ENCODE measurements around the gene ENDOD1.

Gene ENDOD1

GRCh38 chr11:95076981-95077380, 12.7 kb upstream of the ENDOD1 start:
- no peak for DNase-seq (ENCODE audit: low read depth)

DNA sequence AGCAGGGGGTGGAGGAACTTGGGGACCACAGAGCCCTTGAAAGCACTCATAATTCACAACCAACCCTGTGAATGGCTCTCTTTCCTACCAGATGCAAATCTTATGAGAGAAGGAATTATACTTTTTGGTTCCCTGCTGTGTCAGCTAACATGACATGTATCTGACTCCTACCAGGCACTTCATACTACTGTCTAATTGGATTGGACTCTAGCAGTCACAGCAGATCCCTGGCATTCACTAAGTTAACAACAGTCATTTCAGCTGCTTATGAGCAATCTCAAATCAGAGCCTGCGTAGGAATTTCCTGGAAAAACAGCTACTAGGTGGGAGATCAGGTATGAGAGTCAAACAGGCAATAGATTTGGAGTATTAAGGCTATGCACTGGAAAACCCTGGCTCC, 11.1 kb upstream of the ENDOD1 start:
- no peak for DNase-seq (ENCODE audit: low read depth)

- DNase-seq (ENCODE audit: low read depth): no peak
These were observed 8.6 kb upstream of the ENDOD1 start for GRCh38 chr11:95081010-95081409.

GRCh38 chr11:95081412-95081811, 8.2 kb upstream of the ENDOD1 start:
- DNase-seq (ENCODE audit: low read depth): no peak

DNA sequence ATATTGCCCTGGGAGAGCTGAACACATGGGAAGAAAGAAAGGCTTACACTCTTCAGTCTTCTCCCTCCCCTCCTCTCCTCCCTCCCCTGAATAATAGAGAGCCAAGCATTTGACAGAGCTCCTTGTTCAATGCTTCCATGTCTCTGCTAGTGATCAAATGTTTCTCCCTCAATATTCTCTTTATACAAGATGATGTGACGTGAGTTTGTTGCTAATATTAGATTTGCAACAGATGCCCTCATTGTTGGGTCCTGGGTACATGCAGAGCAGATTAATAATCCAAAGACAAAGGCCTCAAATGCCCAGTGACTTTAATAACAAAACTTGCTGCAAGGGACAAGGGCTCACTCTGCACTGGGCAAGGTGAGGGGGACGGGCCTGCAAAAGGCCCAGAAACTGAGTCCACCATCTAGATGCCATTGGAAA, 7.1 kb upstream of the ENDOD1 start:
- DNase-seq (ENCODE audit: low read depth): no peak

DNA sequence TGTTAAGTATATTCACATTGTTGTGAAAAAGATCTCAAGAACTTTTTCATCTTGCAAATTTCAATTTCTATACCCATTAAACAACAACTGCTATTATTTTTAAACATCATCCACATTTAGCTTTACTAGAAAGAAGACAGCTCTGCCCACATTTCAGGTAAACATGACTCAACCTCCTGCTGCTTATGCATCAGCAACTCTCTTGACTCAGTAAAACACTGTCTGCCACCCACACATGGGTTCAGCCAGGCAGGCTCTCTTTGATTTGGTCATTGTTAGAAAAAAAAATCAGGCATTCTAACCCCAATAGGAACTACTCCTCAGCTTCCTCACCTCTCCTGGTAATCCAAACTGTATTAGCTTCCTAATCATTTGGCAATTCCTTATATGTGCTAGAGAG, 5.1 kb upstream of the ENDOD1 start:
- DNase-seq (ENCODE audit: low read depth): no peak

DNA sequence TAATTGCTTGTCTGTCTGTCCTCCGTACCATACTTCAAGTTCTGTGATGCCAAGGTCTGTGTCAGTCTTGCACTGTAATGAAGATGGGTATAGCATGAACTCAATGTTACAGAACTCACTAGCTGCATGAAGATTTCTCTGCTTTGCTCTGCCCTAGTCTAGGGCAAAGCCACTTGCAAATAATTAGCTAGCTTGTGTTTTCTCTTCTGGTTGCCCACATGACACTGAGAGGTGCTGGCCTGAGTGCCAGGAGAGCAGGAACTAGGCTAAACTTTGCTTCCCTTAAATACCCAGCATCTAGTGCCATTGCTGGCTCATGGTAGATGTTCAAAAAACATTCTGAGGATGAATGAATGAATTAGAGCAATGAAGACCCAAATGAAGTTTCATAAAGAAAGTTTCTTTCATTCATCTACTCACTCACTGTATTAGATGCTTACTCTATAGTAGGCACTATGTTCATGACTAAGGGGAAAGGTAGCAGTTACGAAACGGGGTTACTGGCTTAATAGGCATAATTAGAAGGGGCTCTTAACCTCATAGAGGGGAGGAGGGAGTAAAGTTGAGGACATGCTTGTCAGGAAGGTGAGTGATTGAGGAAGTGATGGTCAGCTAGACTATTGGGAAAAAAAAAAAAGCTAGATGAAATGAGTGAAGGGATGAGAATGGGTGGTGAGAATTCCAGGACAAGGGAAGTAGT, 4.4 kb upstream of the ENDOD1 start:
- no peak for DNase-seq (ENCODE audit: low read depth)

DNA sequence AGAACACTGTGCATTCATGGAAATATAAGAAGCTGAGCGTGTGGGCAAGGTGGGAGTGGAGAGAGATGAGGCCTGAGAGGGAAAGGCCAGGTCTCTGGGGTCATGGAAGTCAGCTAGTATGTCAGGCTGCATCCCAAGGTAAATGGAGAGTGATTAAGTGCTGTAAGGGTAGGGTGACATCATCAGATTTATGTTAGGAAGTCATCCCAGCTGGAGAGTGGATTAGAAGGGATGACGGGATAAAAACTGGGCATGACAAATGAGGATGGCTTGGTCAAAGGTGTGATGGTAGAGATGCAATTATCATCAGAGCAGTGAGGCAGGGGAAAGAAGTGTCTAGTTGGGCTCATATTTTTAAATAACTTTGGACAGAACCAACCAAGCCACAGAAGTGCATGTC, 3.5 kb upstream of the ENDOD1 start:
- no peak for DNase-seq (ENCODE audit: low read depth)

DNA sequence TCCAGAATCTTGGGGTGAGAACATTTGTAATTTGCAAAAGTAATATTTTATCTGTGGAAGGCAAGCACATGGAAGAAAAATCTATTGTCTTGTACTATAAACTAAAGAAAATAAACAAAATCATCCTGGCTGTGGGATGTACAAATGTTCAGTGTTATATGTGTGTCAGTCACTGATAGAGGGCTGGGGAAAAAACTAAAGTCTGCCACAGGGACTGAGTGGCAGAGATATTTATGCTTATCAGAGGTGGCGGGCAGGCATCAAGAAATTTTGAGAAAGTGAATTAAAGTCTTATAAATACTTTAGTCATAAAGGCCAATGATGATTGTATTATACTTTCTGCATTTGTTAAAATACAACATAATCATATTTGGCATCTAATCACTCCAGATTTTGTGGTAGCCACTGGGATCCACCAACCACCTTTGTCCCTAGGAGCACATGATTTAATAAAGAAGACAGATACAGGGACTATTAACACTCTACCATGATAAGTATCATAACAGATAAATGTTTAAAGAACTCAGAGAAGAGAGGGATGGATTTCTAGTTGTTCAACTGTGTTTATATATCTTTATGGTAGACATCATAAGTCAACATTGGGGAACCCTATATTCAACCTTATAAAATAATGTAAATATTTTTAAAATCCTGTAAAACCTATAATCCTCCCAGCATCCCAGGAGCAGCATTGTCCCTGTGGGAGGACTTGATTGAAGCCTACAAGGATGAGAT, 2.6 kb upstream of the ENDOD1 start:
- no peak for DNase-seq (ENCODE audit: low read depth)

DNA sequence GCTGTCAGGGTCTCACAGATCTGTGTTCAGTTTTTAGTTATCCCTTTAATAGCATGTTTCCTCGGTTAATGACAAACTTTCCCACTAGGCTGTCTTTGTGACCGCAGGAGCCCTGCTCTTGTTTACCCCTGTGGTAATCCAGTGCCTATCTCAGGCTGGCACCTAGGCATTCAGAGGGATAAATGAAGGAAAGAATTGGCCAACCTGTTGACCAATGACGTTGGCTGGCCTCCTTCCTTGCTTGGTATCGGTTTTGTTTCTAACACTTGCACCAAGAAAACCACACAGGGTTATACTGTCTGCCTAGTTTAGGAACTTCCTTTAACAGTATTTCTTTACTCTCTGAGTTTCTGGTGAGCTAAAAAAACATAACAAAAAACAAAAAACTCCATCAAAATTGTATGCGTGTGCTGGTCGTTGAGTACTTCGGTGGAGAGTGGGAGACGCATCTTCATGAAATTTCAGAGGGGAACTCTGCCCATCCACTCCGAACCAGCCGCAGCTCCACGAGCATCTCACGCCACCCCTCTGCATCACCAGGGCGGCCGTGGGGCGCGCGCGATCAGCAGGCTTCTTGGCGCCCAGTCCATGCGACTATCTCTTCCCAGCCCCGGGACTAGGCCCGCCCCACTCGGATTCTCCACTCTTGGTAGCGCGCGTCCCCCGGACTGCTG, 563 bp upstream of the ENDOD1 start:
- no peak for DNase-seq (ENCODE audit: low read depth)

DNA sequence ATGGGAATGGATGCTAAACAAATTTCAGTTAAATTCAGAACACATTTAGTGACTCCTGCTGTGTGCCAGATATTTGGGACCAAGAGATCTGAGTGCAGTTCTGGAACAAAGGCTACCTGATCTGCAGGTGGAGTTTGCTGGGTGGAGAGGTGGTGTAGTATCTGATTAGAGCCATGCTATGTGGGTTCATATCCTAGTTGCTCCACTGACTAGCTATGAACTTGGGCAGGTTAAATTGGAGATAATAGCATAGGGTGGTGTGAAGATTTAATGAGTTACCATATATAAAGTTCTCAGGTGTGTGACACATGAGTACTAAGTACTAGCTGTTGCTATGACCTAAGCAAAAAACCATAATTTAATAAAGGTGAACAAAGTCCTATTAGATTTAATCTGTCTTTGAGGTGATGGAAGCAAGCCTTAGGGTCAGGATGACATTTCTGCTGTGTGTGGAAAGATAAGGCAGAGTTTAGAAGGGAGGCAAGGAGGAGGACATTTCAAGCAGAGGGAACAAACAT, 2.1 kb downstream of the ENDOD1 start:
- no peak for DNase-seq (ENCODE audit: low read depth)

GRCh38 chr11:95092549-95093324, 3.1 kb downstream of the ENDOD1 start:
- no peak for DNase-seq (ENCODE audit: low read depth)

- no peak for DNase-seq (ENCODE audit: low read depth)
These were observed 3.9 kb downstream of the ENDOD1 start for GRCh38 chr11:95093548-95093947.

DNA sequence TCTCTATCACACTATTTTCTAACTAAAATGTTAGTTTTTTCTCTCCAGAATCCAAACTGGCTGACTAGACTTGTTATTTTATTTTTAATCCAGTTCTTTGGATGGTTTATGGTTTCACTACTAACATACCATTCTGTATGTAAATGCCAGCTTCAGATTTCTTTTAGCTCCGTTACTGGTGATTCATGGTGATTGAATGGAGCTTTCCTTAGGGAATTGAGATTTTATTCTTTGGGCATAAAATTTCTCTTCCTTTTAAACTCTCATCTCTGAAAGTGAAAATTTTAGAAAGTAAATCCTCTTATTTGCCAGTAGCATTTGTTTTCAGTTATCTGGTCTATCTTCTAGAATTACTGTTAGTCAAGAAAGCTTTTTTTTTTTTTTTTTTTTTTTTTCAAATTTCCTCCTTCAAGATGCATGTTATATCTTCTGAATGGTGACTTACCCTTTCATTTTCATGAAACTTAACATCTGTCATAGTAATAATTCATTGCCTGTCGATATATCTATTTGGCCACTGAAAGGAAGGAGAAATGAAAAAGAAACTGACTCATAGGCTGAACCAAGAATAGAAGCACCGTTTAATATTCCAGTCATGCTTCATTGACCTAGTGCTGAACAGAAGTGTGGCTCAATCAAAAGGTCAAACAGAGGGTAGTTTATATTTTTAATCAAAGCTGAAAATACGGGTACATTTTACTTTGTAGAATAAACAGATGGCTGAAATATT, 6.4 kb downstream of the ENDOD1 start:
- DNase-seq (ENCODE audit: low read depth): no peak

DNA sequence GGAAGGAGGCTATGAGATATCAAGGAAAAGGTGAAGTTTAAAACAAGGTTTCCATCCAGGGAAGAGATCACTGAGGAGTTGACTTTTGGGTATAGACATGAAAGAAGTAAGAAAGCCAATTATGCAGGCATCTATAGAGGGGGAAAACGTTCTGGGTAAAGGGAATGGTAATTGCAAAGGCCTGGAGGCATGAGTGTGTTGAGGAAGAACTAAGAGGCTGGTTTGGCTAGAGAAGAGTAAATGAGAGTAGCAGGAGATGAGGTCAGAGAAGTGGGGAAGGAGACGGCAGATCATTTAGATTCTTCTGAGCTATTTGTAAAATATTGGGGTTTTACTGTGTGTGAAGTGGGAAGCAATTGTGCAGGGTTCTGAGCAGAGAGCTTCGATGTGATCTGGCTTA, 7.6 kb downstream of the ENDOD1 start:
- DNase-seq (ENCODE audit: low read depth): no peak

GRCh38 chr11:95098826-95099225, 9.2 kb downstream of the ENDOD1 start:
- DNase-seq (ENCODE audit: low read depth): no peak

- no peak for DNase-seq (ENCODE audit: low read depth)
These were observed 10.6 kb downstream of the ENDOD1 start for GRCh38 chr11:95100191-95100648.

DNA sequence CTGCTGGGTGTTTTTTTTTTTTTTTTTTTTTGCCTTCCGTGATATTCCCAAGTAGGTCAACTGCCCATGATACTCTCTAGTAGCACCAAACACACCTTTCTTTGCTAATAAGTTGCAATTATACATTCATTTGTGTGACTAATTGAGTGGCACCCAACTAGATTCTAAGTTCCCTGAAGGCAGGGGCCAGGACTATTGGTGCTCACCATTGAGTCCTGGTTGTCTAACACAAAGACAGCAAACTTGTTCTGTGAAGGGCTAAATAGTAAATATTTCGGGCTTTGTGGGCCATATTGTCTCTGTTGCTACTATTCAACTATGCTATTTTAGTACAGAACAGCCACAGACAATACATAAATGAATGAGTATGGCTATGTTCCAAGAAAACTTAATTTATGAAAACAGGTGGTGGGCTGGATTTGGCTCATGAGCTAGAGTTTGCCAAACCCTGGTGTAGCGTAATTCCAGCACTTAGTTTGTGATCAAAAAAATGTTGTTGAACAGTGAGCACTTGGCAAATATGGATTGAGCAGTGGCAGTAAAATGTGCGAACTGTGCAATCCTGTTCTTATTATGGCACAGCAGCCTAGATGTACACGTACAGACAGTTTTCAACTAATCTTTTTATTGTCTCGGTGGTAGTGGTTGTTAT, 11.3 kb downstream of the ENDOD1 start:
- DNase-seq (ENCODE audit: low read depth): no peak

DNA sequence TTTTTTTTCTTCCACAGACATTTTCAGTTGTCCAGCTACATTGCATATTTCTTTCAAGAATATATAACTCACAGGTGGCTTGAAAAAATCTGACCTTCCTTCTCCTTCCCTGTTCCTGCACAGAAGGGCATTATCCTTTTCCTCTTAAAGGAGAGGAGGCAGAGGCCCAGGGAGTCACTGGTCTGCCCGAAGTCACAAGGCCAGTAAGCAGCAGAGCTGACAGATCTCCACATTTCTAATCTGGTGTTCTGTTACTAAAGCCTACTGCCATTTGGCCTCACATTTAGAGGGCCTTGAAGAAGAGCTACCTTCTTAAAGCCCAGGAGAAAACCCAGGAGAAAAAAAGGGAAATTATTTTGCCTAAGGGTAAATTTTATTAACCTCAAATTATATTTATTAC, 12.3 kb downstream of the ENDOD1 start:
- no peak for DNase-seq (ENCODE audit: low read depth)

GRCh38 chr11:95102733-95103132, 13.1 kb downstream of the ENDOD1 start:
- DNase-seq (ENCODE audit: low read depth): no peak

DNA sequence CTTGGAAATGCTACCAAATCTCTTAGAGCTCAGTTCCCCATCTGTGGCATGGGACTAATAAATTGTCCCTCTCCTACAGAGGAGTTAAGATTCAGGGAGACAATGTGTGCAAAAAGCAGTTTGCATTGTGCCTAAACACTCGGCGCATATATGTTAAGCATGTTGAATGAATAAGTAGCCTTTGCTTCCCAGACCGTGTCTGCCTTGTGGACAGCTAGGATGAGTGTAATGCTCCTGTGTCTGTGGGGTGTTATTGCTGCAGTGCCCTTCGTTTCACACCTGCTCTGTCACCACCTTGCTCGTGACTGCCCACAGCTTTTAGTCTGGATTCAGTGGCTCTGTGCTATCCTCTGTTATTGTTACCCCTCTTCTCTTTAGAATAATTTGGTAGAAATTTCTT, 14.1 kb downstream of the ENDOD1 start:
- DNase-seq (ENCODE audit: low read depth): no peak
